Measurements from ENCODE around the gene F10. TPM values are rescaled to one million over a fixed set of nuclear protein-coding genes. Genes with fewer than 3 reads are reported as not detected.

F10 gene
- total RNA-seq, 1 donor from 2014 or later, result 12.3 TPM

DNA sequence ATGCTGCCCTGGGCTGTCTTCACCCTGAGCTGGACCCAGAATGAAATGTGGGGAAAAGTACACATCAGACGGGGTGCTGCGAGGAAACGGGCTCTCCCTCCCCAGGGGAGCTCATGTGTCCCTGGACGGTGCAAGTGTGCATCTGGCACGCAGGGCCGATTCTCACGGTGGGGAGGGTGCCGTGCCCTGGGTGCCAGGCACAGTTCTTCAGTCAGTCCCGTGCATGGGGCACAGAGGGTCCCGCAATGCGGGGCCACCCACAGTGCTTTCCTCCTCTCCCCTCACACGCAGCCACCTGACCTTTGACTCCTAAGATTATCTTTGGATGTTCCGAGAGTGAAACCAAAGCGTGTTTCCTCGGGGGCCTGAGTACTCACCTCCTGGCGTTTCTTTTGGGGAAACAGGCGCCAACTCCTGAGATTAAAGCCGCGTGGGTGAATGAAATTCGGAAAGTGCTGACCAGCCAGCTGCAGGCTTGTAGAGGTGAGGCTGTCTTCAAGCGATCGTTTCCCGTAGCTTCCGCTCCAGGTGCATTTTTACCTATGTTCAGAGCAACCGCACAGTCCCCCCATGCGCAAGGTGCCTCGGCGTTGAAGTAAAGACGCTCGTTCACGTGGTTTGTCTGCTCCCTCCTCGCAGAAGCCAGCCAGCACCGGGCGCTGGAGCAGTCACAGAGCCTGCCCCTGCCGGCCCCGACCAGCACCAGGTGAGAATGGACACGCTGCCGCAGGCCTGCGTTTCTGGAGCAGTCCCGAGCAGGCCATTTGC, 34.5 kb upstream of the F10 start:
- Mint-ChIP-seq H3K4me3 (no peak overlapping the region), H3K27me3 (ENCODE audit: low read depth) (no peaks in the 10 kb centered on the region), H3K4me1 (peaks cover 10% of the 10 kb centered on the region), H3K9me3 (no peaks in the 10 kb centered on the region), H3K27ac (no peak overlapping the region), H3K36me3 (peaks cover 2% of the 10 kb centered on the region)
- no peak for DNase-seq (ENCODE audit: low spot score in 2 of 2, unreplicated experiment in 2 of 2)
- TF ChIP-seq, protein P1, sequence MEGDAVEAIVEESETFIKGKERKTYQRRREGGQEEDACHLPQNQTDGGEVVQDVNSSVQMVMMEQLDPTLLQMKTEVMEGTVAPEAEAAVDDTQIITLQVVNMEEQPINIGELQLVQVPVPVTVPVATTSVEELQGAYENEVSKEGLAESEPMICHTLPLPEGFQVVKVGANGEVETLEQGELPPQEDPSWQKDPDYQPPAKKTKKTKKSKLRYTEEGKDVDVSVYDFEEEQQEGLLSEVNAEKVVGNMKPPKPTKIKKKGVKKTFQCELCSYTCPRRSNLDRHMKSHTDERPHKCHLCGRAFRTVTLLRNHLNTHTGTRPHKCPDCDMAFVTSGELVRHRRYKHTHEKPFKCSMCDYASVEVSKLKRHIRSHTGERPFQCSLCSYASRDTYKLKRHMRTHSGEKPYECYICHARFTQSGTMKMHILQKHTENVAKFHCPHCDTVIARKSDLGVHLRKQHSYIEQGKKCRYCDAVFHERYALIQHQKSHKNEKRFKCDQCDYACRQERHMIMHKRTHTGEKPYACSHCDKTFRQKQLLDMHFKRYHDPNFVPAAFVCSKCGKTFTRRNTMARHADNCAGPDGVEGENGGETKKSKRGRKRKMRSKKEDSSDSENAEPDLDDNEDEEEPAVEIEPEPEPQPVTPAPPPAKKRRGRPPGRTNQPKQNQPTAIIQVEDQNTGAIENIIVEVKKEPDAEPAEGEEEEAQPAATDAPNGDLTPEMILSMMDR (IDR thresholded peaks at IDR 0.05; ENCODE audit: unreplicated experiment), result no peak

DNA sequence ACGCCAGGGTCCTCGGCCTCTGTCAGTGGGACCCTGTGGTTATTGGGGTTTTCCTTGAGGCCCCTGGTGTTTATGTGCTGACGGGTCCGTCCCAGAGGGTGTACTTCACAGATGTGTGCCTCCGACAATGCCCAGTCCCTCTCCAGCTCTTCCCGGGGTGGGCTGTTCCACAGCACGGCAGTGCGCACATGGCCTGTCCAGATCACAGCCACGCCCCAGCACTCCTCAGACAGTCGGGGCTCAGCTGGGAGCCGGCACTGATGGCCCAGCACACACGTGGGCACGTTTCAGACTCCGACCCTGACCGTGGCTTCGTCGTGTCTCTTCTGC, 33.9 kb upstream of the F10 start:
- Mint-ChIP-seq H3K4me1 (peaks cover 7% of the 10 kb centered on the region), H3K27ac (no peak overlapping the region)

DNA sequence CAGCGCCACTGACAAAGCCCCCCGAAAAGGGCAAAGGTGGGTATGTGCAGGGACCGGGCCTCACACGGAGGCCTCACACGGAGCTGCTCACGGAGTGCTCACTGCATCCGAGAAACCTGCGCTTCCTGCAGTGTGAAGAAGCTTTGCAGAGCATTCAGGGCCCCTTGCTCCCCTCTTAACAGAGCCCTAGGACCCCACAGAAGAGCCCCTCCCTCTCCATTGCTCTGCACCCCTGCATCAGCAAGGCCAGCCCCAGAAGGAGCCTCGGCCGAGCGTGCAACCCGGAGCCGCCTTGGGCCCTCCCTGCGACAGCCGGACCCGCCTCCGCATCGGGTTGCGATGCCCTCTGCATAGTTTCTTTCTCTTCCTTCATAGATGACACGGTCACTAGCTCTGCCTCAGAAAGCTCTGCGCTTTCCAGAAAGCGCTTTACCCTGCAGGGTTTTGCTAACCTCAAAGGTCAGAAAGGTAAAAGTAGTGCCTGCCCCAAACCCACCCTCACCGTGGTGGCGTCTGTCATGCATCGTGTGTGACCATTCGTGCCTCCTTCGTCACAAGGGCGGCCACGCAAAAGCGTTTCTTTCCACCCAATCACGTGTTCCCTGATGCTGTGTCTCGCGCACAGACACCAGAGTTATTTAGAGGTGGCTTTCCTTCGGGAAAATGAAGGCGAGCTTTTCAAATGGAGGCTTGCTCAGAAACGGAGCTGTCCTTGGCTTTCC, 32.7 kb upstream of the F10 start:
- Mint-ChIP-seq H3K27me3 (ENCODE audit: low read depth) (no peaks in the 10 kb centered on the region), H3K4me3 (no peak overlapping the region), H3K9me3 (no peaks in the 10 kb centered on the region), H3K4me1 (peaks cover 3% of the 10 kb centered on the region), H3K27ac (no peak overlapping the region), H3K36me3 (peaks cover 2% of the 10 kb centered on the region)
- TF ChIP-seq, protein P1 (IDR thresholded peaks at IDR 0.05; ENCODE audit: unreplicated experiment), result no peak
- DNase-seq (ENCODE audit: low spot score in 2 of 2, unreplicated experiment in 2 of 2), result no peak

More for the DNA sequence above, 33.9 kb upstream of the F10 start:
- Mint-ChIP-seq H3K36me3 (peaks cover 2% of the 10 kb centered on the region), H3K27me3 (ENCODE audit: low read depth) (no peaks in the 10 kb centered on the region), H3K9me3 (no peaks in the 10 kb centered on the region), H3K4me3 (no peak overlapping the region)
- TF ChIP-seq, protein P1 (IDR thresholded peaks at IDR 0.05; ENCODE audit: unreplicated experiment), result no peak
- DNase-seq (ENCODE audit: low spot score in 2 of 2, unreplicated experiment in 2 of 2), result no peak

DNA sequence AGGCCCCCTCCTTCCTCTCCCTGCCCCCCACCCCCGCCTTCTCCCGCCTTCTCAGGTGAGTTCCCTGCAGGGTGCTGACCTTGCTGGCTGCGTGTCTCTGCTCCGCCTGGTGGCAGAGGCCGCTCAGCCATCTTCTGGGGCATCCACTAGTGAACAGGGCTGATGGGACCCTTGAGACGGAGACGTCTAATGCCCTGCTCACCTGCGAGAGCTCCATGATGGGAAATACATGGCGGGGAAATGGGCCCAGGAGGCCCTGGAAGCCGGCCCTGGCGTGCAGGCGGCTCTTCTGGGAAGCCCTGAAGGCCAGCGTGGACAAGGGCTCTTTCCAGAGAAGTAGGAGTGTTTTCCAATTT, 32.2 kb upstream of the F10 start:
- H3K27me3 Mint-ChIP-seq (ENCODE audit: low read depth), result no peaks in the 10 kb centered on the region
- H3K9me3 Mint-ChIP-seq, result no peaks in the 10 kb centered on the region
- H3K4me1 Mint-ChIP-seq, result peaks cover 3% of the 10 kb centered on the region
- no peak overlapping the region for H3K4me3 Mint-ChIP-seq
- H3K27ac Mint-ChIP-seq, result no peak overlapping the region
- peaks cover 2% of the 10 kb centered on the region for H3K36me3 Mint-ChIP-seq
- no peak for DNase-seq (ENCODE audit: low spot score in 2 of 2, unreplicated experiment in 2 of 2)
- TF ChIP-seq, protein P1 (IDR thresholded peaks at IDR 0.05; ENCODE audit: unreplicated experiment), result no peak

DNA sequence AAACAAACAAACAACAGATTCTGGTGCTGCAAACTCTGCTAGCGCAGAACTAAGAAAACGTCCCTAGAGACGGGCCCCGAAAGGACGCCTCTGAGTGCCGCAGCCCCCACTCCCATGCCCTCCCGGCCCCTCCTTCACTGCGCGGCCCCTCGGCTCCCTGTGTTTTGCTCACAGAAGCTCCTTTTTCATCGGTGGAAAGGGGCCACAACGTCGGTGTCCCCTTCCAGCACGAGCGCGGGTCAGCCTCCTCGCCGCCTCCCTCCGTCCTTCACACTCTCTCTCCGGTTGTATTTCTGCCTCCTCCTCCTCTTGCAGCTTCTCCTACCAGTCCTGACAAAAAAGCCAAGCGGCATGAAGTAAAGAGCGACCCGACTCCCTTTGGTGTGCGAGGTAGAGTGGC, 31.8 kb upstream of the F10 start:
- Mint-ChIP-seq H3K27me3 (ENCODE audit: low read depth) (no peaks in the 10 kb centered on the region), H3K9me3 (no peaks in the 10 kb centered on the region), H3K36me3 (peaks cover 2% of the 10 kb centered on the region), H3K4me1 (peaks cover 3% of the 10 kb centered on the region), H3K27ac (no peak overlapping the region), H3K4me3 (no peak overlapping the region)
- DNase-seq (ENCODE audit: low spot score in 2 of 2, unreplicated experiment in 2 of 2), result no peak
- TF ChIP-seq, protein P1 (IDR thresholded peaks at IDR 0.05; ENCODE audit: unreplicated experiment), result no peak

Data from mesothelial cell of epicardium (in vitro differentiated cells).